ENCODE measurements around the gene SLC22A1.

- TF ChIP-seq POLR2AphosphoS5 (IDR thresholded peaks at IDR 0.05) (peak; percentile 28), EZH2 (IDR thresholded peaks at IDR 0.05; ENCODE audit: borderline replicate concordance, insufficient read depth, low read length, poor library complexity, severe bottlenecking) (no peak), CTCF (IDR thresholded peaks at IDR 0.05; ENCODE audit: poor library complexity, severe bottlenecking) (no peak), REST (IDR thresholded peaks at IDR 0.05; ENCODE audit: borderline replicate concordance) (no peak), EP300 (conservative IDR thresholded peaks at IDR 0.05; ENCODE audit: poor library complexity, severe bottlenecking) (peak; percentile 68), SMC3 (conservative IDR thresholded peaks at IDR 0.05; ENCODE audit: poor library complexity) (no peak)
Measured at GRCh38 chr6:160110586-160111123, 11.0 kb upstream of the SLC22A1 start.
